HPDE6-E6E7 (cell line): Measurements from ENCODE around the gene FARP2.

Source experiments
- DNase-seq: peaks from one replicate; pipeline ENCODE4 v3.0.0; 2011; ENCODE audit warnings: missing footprints; ENCODE audit errors: extremely low spot score

FARP2 gene

DNA sequence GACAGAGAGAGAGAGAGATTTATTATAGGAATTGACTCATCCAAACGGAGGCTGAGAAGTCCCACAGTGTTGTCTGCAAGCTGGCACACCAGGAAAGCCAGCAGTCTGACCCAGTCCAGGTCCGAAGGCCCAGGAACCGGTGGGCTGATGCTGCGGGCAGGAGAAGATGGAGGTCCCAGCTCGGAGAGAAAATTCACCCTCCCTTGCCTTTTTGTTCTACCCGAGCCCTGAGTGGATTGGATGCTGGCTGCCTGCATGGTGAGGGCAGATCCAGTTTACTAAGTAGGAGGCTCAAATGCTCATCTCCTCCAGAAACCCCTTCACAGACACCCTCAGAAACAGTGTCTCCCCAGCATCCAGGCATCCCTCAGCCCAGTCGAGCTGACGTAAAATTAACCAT is 174.5 kb downstream of the FARP2 start:
- no peak for DNase-seq

DNA sequence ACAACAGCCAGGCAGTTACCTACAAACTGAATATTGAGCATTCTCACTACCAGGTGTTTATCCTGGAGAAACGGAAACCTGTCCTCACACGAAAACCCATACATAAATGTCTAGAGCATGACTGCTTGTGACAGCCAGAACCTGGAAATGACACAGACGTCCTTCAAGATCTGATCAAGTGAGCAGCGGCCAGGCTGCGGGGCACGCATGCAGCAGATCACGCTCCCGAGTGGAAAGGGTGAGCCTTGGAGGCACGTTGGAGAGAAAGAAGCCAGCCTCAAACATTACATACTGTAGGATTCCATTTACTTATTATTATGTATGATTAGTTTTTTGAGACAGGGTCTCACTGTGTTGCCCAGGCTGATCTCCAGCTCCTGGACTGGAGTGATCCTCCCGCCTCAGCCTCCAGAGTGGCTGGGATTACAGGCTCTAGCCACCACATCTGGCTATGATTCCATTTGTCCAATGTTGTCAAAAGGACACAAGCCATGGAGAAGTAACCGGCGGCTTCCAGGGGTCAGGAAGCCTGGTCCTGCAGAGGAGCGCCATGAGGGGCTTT is 175.2 kb downstream of the FARP2 start:
- no peak for DNase-seq

DNA sequence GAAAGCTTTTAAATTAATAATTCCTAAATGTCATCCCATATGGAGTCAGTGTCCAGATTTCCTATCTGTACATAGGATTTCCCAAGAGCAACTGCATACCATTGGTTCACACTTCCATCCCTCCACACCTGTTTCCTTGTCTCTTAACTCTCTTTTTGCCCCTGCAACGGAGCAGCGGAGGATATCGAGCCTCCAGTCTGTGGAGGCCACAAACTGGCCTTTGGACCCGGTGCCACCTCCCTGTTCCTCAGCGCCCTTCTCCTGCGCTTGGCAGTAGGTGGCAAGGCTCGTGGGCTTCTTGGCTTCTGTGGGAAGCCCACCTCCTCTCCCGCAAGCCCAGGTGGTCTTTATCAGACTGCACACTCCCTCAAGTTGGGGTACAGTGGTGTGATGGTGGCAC is 176.1 kb downstream of the FARP2 start:
- no peak for DNase-seq

DNA sequence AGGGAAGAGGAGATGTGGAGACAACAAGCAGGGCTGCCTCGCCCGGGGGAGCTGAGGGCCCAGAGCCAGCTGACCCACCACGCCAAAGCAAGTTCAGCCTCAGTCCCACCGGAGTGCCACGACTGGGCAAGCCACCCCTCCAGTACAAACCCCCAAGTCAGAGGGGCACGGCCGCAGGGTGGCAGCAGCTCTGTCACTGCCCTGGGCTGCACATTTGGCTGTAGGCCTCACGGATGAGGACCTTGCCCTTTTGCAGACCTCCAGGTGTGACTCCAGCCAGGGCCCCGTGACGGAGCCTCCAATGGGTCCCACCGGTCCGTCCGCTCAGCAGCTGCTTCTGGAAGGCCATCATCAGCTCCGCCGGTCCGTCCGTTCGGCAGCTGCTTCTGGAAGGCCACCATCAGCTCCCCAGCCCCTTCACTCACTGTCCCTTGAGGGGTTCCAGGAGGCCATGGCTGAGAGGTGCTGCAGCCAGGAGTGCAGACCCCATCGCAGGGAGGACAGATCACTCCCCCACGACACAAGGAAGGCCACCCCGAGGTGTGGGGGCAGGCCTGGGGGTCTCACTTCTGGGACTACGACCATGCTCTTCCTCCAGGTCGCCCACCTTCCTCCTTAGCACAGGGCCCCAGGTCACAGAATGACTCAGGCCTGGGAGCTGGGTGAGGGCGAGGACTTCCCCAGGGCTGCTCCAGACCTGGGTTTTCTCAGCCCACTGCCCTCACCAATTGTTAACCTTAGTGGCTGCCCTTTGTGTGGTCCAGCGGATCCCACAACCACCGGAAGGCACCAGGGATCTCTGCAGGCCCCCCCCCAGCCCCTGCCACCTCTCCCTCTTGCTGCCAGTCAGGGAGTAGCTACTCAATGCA is 176.9 kb downstream of the FARP2 start:
- DNase-seq: no peak

DNA sequence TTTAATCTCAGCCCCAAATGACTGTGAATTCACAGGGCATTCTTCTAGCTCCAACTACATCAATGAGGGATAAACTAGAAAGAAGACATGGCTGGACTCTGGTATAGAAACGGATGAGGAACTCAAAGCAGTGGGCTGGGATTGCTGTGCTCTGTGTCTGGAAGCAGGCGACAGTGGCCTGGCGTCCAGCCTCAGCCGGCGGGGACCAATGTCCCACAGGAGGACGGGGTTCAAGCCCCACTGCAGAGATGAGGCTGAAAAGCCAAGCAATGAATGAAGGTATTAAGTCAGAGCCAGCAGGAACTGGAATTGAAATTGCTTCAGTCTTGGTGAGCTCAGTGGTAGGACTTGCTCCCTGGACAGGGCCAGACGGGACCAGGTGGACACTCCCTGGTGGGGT is 178.2 kb downstream of the FARP2 start:
- DNase-seq: no peak

DNA sequence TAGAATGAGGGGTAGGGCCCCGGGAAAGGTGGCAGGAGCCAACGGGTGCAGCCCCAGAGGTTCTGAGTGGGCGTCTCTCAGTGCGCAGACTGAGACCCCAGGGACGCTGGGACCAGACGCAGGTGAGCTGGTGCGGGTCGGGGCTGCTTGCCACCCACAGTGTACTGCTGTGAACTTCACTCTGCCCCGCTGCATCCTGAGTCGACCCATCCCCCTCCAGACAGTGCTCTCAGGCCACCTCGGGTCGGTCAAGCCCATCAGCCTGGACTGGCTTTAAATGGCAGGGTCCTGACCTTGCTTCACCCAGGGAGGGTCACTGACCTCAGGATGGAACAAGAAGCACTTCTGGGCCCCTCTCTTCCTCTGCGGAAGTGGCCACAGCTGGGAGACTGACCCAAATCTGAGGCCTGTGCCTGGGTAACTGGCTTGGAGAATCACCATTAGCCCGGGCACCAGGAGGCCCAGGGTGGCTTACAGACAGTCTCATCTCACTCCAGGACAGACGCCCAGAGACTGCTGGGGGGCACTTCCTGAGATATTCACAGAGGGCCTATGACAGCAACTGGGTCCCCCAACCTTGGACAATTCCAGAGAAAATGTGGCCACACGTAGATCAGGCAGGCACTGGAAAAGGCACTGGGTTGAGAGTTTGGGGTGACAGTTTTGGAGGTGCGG is 178.8 kb downstream of the FARP2 start:
- DNase-seq: no peak

DNA sequence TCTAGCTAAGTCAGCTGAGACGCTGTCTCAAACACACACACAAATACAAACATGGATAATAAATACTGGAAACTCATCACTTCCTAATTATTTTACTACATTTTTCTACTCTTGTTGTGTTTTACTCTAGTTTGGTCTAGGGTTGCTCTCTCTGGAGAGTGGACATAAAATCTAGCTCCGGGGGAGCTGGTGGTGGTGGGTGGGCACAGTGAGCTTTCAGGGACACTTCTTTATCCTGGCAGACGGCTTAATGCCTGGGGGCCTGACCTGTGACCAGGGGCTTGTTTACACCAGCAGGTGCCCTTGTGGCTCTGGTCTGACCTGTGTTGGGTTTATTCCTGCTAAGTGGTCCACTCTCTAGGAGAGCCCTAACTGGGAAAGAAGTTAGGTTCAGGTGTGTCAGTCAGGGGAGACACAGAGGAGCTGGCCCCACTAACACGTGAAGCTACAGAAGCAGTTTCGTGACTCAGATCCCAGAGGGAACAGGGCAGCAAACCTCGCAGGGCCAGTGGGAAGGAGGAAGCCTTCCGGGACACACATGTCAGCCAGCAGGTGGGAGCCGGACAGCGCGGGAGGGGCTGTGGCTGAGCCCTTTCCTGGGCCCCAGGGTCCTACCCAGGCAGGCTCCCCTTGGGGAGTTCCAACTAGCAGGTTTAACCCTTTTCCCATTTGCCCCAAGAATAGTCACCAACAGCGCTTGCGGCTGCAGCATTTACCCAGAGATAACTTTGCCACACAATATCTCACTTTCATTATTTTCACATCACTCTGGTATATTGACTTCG is 180.0 kb downstream of the FARP2 start:
- DNase-seq: no peak

DNA sequence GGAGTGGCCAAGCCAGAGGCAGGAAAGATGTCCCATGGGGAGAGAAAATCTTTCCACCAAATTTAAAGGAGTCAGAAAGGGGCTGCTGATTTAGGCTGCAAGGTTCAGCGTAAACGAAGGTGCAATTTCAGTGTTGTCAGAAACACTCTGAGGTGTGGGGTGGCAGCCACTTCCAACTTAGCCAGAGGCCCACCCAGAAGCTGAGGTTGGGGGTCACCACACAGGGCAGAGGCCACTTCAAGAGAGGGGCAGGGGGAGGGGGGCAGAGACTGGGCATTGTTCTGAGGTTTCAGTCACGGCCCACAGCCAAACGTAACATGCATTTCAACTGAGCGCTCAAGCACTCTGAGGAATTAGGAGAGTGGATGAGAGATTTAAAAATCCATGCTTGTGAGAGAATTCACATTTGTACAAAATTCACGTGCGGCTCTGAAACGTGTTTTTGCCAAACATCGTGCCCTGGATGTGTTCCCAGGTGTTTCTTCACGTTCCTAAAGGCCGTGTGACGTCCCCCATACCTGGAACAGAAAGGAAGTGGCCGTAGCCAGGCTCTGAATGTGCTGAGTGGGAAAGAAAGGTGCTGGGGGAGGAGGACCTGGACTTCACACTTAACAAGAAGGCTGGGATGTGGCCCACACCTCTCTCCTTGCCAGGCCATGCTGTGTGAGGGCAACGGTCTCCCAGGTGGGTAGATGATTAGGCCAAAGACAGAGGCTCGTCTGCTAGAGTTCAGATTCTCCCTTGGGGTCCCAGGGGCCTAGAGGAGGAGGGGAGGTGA is 182.9 kb downstream of the FARP2 start:
- no peak for DNase-seq

DNA sequence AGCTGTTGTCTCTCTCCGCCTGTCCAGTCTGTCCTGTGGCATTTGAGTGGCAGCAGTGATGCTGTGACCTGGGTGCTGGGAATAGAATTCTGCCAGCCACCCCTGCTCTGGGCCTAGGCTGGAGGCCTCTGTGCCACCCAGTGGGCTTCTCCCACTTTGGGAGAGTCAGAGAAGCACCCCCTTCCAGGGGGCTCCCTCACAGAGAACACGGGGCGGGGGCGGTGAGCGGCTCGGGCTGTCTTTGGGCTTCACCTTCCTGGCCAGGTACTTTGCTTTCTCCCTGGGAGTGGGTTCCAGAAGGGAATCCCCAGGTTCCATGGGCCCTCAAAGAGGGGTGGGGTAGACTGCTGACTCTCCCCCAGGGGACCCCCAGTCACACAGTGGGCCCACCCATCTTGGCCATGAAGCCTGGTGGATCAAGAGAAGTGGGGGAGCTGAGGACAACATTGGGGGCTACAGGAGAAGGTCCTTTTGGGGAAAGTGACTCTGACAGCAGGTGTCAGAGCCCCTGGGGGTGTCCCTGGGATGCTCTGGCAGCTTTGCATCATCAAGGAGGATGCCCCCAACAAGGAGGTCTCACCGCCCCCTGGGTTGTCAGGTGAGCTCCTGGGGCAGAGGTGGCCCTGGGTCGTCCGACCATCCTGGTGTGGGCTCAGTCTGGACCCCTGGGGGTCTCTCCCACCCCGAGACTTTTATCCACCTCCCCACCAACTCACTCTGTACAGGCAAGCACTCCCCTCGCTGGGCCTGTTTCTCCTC is 183.7 kb downstream of the FARP2 start:
- no peak for DNase-seq

DNA sequence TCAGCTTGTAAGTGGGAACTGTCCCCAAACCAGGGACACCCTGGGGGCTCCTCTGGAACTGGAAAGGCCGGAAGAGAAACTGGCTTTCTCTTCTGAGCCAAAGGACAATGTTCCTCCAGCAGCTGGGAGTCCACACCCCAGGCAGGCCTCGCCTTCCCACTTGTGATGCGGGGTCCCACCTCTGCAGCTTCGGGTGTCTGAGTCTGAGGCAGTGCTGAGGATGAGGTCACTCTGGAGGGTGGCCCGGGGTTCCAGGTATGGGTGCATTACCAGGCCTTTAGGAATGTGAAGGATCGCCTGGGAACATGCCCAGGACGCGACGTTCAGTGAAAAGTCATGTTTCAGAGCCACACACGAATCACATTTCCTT is 184.3 kb downstream of the FARP2 start:
- no peak for DNase-seq

DNA sequence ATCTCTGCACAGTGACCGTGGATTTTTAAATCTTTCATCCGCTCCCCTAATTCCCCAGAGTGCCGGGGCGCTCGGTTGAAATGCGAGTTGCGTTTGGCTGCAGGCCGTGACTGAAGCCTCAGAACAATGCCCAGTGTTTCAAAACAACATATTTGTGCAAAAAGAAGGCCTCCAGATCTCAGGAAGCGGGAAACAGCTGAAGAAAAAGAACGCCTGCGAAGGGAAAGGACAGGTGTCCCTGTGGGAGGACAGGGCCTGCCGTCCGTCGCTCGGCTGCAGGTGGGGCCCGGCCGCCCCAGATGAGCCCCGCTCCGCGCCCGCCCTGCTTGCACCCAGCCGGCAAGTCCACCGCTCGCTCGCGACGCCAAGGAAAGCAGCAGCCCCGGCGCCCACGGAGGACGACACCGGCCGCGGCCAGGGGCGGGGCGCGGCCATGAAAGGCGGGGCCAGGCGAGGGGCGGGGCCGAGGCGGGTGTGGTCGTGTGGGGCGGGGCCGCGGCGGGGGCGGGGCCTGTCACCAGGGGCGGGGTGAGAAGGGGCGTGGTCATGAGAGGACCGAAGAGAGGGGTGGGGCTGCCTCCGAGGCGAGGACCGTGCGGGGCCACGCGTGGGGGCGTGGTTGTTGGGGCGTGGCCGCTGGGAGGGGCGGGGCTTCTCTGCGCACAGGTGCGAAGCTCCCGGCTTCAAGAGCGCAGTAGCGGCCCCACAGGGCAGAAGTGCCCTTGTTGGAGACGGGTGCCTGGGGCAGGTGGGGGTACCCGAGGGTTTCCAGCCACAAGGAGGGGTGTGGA is 184.9 kb downstream of the FARP2 start:
- peak; percentile 83 for DNase-seq

DNA sequence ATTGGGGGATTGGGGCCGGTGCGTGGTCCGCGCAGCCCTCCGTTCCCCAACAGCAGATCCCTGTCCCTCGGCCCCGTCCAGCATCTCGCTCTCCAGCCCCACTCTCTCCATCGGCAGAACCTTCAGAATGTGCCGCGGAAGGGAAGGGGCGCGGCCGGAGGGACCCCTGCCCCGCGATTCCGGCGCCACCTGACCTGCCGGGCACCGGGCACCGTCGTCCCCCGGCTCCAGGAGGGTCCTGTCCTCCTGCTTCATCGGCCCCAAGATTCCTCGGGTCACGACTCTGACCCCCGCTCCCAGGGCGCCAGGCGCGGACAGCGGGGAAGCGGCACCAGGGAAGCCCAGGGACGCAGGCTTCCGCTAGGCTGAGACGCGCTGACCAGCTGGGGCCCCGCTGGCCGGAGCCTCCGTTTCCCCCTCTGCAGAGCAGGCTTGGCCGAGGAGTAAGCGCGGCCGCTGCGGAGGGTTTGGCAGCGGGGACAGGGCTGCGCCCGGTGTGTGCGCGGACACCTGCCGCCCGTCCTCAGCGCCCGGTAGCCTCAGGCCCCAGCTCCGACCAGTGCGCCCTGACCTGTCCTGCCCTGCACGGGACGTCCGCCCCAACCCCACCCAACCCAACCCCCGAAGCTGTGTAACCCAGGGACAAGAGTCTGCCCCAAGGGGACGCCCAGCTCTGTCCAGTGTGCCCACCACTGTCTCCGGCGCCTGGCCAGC is 185.6 kb downstream of the FARP2 start:
- DNase-seq: no peak

DNA sequence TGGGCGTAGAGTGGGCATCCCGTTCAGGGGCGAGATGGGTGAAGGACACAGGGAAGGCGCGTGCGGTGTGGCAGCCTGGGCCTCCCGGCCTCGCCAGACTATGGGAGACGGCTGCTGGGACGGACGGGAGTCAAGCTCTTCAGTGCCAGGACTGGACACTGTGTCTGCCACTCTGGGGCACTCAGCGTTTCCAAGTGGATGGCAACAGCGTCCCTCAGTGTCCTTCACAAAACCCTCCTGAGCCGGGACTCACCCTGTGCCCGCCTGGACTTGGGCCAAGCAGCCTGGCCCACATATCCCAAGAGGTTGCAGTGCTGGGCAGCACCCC is 186.2 kb downstream of the FARP2 start:
- DNase-seq: no peak
